ENCODE results near the gene ARL4A. TPM values are rescaled to one million over a fixed set of nuclear protein-coding genes. Genes with fewer than 3 reads are reported as not detected.

The ARL4A gene
- total and polyA plus RNA-seq, 7 donors, result 2.5 to 47.7 (median 7.4) TPM

DNA sequence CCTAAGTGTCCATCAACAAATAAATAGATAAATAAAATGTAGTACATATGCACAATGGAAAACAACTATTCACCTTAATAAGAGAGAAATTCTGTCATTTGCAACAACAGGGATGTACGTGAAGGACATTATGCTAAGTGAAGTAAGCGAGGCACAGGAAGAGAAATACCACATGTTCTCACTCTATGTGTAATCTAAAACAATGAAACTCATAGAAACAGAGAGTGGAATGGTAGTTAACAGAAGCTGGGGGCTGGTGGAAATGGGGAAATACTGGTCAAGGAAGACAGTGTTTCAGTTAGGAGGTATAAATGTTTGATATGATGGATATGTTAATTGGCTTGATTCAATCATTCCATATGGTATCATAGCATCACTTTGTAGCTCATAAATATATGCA, 43.1 kb downstream of the ARL4A start:
- H3K27me3 ChIP-seq (ENCODE audit: insufficient read depth in 3 of 3, low read length in 2 of 3), result no peaks in the 10 kb centered on the region
- H3K36me3 ChIP-seq (ENCODE audit: insufficient read depth in 1 of 2, low read depth in 1 of 2), result no peaks in the 10 kb centered on the region
- TF ChIP-seq, protein P1, sequence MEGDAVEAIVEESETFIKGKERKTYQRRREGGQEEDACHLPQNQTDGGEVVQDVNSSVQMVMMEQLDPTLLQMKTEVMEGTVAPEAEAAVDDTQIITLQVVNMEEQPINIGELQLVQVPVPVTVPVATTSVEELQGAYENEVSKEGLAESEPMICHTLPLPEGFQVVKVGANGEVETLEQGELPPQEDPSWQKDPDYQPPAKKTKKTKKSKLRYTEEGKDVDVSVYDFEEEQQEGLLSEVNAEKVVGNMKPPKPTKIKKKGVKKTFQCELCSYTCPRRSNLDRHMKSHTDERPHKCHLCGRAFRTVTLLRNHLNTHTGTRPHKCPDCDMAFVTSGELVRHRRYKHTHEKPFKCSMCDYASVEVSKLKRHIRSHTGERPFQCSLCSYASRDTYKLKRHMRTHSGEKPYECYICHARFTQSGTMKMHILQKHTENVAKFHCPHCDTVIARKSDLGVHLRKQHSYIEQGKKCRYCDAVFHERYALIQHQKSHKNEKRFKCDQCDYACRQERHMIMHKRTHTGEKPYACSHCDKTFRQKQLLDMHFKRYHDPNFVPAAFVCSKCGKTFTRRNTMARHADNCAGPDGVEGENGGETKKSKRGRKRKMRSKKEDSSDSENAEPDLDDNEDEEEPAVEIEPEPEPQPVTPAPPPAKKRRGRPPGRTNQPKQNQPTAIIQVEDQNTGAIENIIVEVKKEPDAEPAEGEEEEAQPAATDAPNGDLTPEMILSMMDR (IDR thresholded peaks at IDR 0.05), result no peak
- H3K4me1 ChIP-seq, result peaks cover 5% of the 10 kb centered on the region
- no peaks in the 10 kb centered on the region for H3K9me3 ChIP-seq
- 40 to 73% (median 61%) methylated on average over 2 of the region's 2 CpGs for WGBS, 3 donors
- DNase-seq (no peak), ATAC-seq (no peak)
- intact Hi-C loops (cut with DNase I), result loop anchor here in 1 of 2 donors (5.0 kb wide), 1 partner anchor 43 kb away; the partner anchor contains the start of gene ARL4A
- no peak overlapping the region for H3K27ac ChIP-seq
- H3K4me3 ChIP-seq, result no peak overlapping the region

DNA sequence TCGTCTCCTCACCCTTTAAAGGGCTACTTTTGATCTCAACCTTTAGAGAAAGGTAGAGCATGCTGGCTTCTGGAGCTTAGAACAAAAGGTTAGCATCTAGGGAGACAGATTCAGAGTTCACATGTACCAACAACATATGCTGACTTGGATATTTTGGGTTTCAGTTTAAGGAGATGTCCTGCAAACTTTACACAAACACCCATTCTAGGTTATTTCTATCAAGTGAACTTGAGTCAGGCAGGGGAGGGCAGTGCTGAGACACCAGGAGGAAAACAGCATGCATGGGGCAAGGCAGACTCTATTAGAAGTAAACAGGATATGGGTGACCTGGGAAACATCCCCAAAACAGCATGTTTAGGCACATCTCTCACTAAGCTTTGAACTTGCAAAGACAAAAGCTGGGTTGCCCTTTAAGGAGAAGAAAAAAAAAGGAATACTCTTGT, 43.8 kb downstream of the ARL4A start:
- Histone ChIP-seq H3K27ac (no peak overlapping the region), H3K36me3 (ENCODE audit: insufficient read depth in 1 of 2, low read depth in 1 of 2) (no peaks in the 10 kb centered on the region), H3K9me3 (no peaks in the 10 kb centered on the region), H3K4me1 (peaks cover 5% of the 10 kb centered on the region), H3K27me3 (ENCODE audit: insufficient read depth in 3 of 3, low read length in 2 of 3) (no peaks in the 10 kb centered on the region), H3K4me3 (no peak overlapping the region)
- TF ChIP-seq, protein P1 (IDR thresholded peaks at IDR 0.05), result no peak
- ATAC-seq (no peak), DNase-seq (no peak)
- WGBS, 3 donors, result 96 to 100% (median 97%) methylated on average over 1 of the region's 1 CpG
- intact Hi-C loops (cut with DNase I), result loop anchor here in 1 of 2 donors (5.0 kb wide), 1 partner anchor 44 kb away; the partner anchor contains the start of gene ARL4A

DNA sequence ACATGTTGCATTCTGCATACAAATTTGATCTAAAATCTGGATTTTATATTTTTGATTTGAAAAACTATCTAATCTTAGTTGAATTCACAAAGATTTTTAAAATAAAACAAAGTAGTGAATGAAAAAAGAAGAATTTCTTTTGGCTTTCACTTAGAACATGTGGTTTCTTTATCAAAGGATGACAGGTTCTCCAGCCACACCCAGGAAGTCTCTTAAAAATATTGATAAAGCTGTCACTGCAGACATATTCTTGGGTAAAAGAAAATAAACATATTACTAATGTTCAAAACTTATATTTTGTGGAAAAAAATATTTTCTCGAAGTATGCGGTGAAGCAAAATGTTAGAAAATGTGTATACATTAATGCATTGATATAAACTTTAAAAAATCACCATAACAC, 44.3 kb downstream of the ARL4A start:
- no peak for ATAC-seq
- no peak for DNase-seq
- Histone ChIP-seq H3K9me3 (no peaks in the 10 kb centered on the region), H3K27ac (no peak overlapping the region), H3K27me3 (ENCODE audit: insufficient read depth in 3 of 3, low read length in 2 of 3) (no peaks in the 10 kb centered on the region), H3K4me1 (peaks cover 4% of the 10 kb centered on the region), H3K36me3 (ENCODE audit: insufficient read depth in 1 of 2, low read depth in 1 of 2) (no peaks in the 10 kb centered on the region), H3K4me3 (no peak overlapping the region)
- intact Hi-C loops (cut with DNase I), result loop anchor here in 1 of 2 donors (5.0 kb wide), 1 partner anchor 44 kb away; the partner anchor contains the start of gene ARL4A
- TF ChIP-seq, protein P1 (IDR thresholded peaks at IDR 0.05), result no peak
- 93 to 97% (median 93%) methylated on average over 2 of the region's 2 CpGs for WGBS, 3 donors

DNA sequence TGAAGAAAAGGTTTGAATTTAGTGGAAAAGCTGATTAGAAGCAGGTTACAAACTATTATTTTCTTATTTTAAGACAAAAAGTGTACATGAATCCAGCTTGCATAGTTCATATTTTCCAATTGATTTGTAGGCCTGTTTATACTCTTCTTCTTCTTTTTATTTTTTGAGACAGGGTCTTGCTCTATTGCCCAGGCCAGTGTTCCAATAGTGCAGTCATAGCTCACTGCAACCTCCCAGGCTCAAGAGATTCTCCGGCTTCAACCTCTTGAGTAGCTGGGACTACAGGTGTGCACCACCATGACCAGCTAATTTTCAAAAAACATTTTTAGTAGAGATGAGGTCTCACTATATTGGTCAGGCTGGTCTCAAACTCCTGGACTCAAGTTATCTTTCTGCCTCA, 45.0 kb downstream of the ARL4A start:
- Histone ChIP-seq H3K4me1 (peaks cover 2% of the 10 kb centered on the region), H3K27me3 (ENCODE audit: insufficient read depth in 3 of 3, low read length in 2 of 3) (no peaks in the 10 kb centered on the region), H3K4me3 (no peak overlapping the region), H3K36me3 (ENCODE audit: insufficient read depth in 1 of 2, low read depth in 1 of 2) (no peaks in the 10 kb centered on the region), H3K9me3 (no peaks in the 10 kb centered on the region), H3K27ac (no peak overlapping the region)
- WGBS, 3 donors, result 98 to 100% (median 100%) methylated on average over 1 of the region's 1 CpG
- no peak for ATAC-seq
- intact Hi-C loops (cut with DNase I), result loop anchor here in 1 of 2 donors (5.0 kb wide), 1 partner anchor 45 kb away; the partner anchor contains the start of gene ARL4A
- TF ChIP-seq, protein P1 (IDR thresholded peaks at IDR 0.05), result no peak
- no peak for DNase-seq

DNA sequence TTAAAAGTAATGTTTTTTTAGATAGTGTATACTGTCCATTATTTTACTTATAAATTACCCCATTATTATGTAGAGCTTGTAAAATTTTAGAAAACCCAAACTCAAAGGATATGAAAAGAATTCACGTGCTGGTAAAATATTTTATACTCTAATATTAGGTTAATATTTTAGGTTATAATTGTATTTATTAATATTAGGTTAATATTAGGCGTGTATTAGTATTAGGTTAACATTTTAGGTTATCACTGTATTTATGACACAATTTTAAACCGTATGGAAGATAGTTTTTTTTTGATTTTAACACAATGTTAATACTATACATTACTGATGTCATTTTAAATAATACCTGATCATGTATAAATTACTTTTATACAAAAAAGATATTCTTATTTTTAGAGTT, 48.5 kb downstream of the ARL4A start:
- H3K9me3 ChIP-seq, result no peaks in the 10 kb centered on the region
- ATAC-seq (no peak), DNase-seq (no peak)
- WGBS, 3 donors, result 61 to 79% (median 76%) methylated on average over 3 of the region's 3 CpGs
- TF ChIP-seq, protein P1 (IDR thresholded peaks at IDR 0.05), result no peak
- no peaks in the 10 kb centered on the region for H3K27me3 ChIP-seq (ENCODE audit: insufficient read depth in 3 of 3, low read length in 2 of 3)
- H3K4me1 ChIP-seq, result peaks cover 6% of the 10 kb centered on the region
- H3K4me3 ChIP-seq, result no peak overlapping the region
- H3K27ac ChIP-seq, result no peak overlapping the region
- H3K36me3 ChIP-seq (ENCODE audit: insufficient read depth in 1 of 2, low read depth in 1 of 2), result no peaks in the 10 kb centered on the region
- intact Hi-C loops (cut with DNase I), result no loop called here

Data from psoas muscle (tissue), 8 donors.